ENCODE measurements around the gene PTCH1.

- TF ChIP-seq POLR2A (IDR thresholded peaks at IDR 0.05) (peak in 1 of 4 donors; percentile 86), CTCF (IDR thresholded peaks at IDR 0.05) (no peak), POLR2AphosphoS5 (IDR thresholded peaks at IDR 0.05) (no peak)
Observed at GRCh38 chr9:95557142-95557541, 40.4 kb upstream of the PTCH1 start.
